ENCODE measurements around the gene GPR55.

GPR55 gene

DNA sequence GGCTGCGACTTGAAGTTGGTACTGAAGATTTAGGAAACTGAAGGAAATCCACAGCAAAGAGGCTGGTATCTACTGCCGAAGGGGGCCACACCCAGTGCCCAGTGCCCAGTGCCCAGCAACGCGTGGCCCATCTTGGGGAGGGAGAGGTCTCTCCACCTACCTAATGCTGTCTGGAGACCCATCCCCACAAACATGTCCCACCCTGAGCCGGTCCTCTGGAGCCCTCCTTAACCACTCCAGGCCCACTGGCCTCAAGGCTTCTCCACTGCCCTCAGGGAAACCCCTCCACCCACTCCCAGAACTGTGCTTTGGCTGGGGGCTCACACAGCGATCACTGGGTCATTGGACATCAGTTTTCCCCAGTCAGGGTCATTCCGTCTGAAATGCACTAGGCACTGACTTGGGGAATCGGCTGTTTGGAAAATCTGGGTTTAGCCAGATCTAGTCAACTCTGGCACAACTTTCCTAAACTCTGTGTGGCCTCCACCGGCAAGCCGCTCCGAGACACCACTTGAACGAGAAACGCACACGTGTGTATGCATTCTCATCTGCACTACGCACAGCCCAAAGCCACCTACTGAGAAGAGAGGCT, 20.1 kb downstream of the GPR55 start:
- no peak overlapping the region for H3K27ac ChIP-seq
- no peak for TF ChIP-seq CTCF (conservative IDR thresholded peaks at IDR 0.05)

DNA sequence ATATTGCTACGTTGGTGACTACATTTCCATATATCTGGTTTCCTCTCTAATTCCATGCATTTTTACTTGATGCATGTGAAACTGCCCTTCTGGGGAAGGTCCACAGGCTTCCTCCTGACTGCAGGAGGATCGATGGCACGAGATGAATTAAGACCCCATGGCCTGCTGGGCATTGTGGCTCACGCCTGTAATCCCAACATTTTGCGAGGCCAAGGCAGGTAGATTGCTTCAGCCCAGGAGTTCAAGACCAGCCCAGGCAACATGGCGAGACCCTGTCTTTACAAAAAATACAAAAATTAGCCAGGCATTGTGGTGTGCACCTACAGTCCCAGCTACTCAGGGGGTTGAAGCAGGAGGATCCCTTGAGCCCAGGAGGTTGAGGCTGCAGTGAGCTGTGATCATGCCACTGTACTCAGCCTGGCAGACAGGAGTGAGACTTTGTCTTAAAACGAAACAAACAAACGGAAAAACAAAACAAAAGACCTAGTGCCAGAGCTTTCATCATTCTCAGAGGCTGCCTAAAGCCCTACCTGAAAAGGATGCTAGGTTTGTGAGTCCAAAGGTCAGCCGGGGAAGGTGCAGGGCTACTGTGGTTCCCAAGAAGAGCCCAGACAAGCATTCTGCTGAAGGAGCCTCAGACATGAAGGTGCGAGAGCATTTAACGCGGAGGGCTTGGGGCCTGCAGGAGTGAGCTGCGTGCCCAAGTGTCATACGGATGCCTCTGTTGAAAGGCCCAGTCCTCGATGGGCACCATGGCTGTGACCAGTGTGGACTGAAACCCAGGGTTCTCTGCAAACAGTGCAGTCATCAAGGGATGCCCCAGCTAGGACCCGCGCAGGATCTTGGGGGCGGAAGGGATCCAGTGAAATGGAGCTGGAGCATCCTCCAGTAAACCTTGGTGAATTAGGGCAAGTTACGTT, 21.6 kb downstream of the GPR55 start:
- no peak overlapping the region for H3K27ac ChIP-seq
- no peak for TF ChIP-seq CTCF (conservative IDR thresholded peaks at IDR 0.05)

DNA sequence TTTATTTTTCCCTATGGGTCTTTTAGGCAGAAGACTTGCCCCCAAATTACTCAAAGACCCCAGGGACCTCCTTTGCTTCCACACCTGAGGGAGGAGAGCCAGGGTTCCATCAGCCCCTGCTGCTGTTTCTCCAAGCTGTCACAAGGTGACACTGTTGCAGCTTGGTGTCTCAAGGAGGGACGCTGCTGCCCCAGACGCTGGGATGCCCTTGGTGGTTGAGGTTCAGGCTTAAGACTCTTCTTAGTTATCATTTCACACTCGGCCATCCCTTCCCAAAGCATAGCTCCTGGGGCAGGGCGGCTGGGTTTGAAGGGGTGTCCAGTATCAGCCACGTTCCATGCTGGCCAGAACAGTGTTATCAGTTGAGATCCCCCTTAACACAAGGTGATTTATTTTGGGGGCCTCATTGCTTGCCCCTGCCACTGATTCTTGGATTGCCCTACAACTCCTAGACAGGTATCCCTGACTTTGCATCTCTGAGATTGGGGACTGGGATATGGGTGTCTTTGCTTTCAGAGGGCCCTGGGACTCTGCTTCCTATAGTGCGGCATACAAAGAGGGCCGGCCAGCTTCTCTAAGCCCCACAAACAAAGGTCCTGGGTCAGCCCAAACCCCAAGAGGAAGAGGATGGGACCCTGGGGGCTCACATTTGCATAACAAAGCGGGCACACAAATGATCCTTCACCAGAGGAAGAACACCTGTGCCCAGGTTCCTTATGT, 22.7 kb downstream of the GPR55 start:
- no peak overlapping the region for H3K27ac ChIP-seq
- TF ChIP-seq CTCF (conservative IDR thresholded peaks at IDR 0.05) = peak; percentile 93

DNA sequence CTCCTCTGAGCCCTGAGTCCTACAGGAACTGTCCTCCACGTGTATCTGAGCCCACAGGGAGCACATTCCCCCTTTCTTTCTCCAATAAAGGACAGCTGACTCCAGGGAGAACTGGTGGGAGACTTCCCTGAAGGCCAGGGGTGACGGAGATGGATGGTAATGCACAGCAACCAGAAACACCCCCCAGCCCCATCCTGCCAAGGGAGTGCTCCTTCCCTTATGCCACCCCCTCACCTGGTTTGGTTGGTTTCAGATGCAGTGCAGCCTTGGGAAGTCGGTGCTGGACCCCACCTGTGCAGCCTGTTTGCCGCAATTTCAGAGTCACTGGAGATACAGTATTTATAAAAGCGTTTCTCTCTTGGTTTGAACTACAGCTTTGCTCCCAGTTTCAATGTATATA, 24.0 kb downstream of the GPR55 start:
- no peak overlapping the region for H3K27ac ChIP-seq
- no peak for TF ChIP-seq CTCF (conservative IDR thresholded peaks at IDR 0.05)

DNA sequence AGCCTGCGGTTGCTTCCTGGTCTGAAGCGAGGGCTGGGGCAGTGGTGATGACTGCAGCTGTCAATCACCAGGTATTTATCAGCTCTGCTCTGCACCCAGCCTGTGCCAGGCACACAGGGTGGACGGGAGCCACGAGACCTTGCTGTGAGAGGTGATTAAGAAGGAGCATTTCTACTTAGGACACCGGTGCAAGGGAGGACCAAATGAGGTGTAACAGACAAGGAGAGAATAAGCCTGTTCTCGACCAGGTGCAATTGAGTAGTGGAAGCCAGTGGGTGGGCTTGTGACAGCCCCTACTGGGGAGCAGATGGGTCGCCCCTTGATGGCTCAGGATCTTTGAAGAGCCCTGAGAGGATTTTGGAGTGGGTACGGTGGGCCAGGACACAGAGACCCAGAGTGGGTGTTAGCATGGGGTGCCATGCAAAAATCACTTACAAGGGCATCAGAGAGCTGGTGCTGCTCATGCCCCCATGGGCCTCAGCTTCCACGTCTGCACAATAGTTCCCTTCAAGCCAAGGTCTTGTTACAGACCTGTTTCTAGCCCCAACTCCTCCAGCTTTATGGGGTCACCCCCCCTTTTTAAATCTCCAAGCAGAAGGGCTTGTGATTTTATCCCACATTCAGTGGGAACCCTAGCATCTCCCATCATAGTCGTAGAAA, 24.6 kb downstream of the GPR55 start:
- no peak overlapping the region for H3K27ac ChIP-seq
- TF ChIP-seq CTCF (conservative IDR thresholded peaks at IDR 0.05) = no peak

GRCh38 chr2:230899786-230900185, 25.3 kb downstream of the GPR55 start:
- no peak overlapping the region for H3K27ac ChIP-seq
- no peak for TF ChIP-seq CTCF (conservative IDR thresholded peaks at IDR 0.05)

GRCh38 chr2:230899287-230899686, 25.8 kb downstream of the GPR55 start:
- no peak overlapping the region for H3K27ac ChIP-seq
- no peak for TF ChIP-seq CTCF (conservative IDR thresholded peaks at IDR 0.05)
